Measurements from ENCODE around the gene TTC28.

TTC28 gene

GRCh38 chr22:28658448-28658847 is 21.2 kb downstream of the TTC28 start (continued):
- TF ChIP-seq OVOL3 (tag by site-specific recombination; IDR thresholded peaks at IDR 0.05) (peak; percentile 73; the same call in 1 of the 2 replicates), SETDB1 (IDR thresholded peaks at IDR 0.05; ENCODE audit: insufficient read length, low read length) (no peak), YY2 (tag by site-specific recombination; IDR thresholded peaks at IDR 0.05) (no peak), ZNF138 (tag by site-specific recombination; IDR thresholded peaks at IDR 0.05; ENCODE audit: borderline replicate concordance) (no peak), ZNF404 (tag by site-specific recombination; IDR thresholded peaks at IDR 0.05) (no peak), ZSCAN23 (tag by site-specific recombination; IDR thresholded peaks at IDR 0.05) (no peak), ZNF239 (tag by site-specific recombination; IDR thresholded peaks at IDR 0.05) (no peak), YY1 (tag by site-specific recombination; IDR thresholded peaks at IDR 0.05) (0 out of 2 replicates have a peak, but pooled peaks have one; percentile 21), ZNF2 (tag by site-specific recombination; IDR thresholded peaks at IDR 0.05) (no peak), KLF8 (tag by site-specific recombination; IDR thresholded peaks at IDR 0.05) (no peak), ZNF10 (tag by site-specific recombination; IDR thresholded peaks at IDR 0.05) (no peak), TSHZ1 (tag by site-specific recombination; IDR thresholded peaks at IDR 0.05; ENCODE audit: borderline replicate concordance) (peak; percentile 45; the same call in 1 of the 2 replicates), ZSCAN30 (tag by site-specific recombination; IDR thresholded peaks at IDR 0.05) (no peak), GLIS2 (tag by site-specific recombination; IDR thresholded peaks at IDR 0.05) (no peak), ZSCAN4 (tag by site-specific recombination; IDR thresholded peaks at IDR 0.05) (no peak), BCL11A (tag by site-specific recombination; IDR thresholded peaks at IDR 0.05; ENCODE audit: low read depth) (0 out of 2 replicates have a peak, but pooled peaks have one; percentile 62), ZNF423 (tag by site-specific recombination; IDR thresholded peaks at IDR 0.05) (no peak), ZNF768 (tag by site-specific recombination; IDR thresholded peaks at IDR 0.05) (no peak), ZNF324 (tag by site-specific recombination; IDR thresholded peaks at IDR 0.05) (no peak), ZNF701 (tag by site-specific recombination; IDR thresholded peaks at IDR 0.05) (no peak), ZNF639 (tag by site-specific recombination; IDR thresholded peaks at IDR 0.05) (no peak), ZFP3 (tag by site-specific recombination; IDR thresholded peaks at IDR 0.05; ENCODE audit: low read depth) (no peak)
- TF ChIP-seq, protein P1, sequence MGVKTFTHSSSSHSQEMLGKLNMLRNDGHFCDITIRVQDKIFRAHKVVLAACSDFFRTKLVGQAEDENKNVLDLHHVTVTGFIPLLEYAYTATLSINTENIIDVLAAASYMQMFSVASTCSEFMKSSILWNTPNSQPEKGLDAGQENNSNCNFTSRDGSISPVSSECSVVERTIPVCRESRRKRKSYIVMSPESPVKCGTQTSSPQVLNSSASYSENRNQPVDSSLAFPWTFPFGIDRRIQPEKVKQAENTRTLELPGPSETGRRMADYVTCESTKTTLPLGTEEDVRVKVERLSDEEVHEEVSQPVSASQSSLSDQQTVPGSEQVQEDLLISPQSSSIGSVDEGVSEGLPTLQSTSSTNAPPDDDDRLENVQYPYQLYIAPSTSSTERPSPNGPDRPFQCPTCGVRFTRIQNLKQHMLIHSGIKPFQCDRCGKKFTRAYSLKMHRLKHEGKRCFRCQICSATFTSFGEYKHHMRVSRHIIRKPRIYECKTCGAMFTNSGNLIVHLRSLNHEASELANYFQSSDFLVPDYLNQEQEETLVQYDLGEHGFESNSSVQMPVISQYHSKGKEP (tag by site-specific recombination; IDR thresholded peaks at IDR 0.05), result peak; percentile 9; the same call in 1 of the 2 replicates
- TF ChIP-seq, protein P2, sequence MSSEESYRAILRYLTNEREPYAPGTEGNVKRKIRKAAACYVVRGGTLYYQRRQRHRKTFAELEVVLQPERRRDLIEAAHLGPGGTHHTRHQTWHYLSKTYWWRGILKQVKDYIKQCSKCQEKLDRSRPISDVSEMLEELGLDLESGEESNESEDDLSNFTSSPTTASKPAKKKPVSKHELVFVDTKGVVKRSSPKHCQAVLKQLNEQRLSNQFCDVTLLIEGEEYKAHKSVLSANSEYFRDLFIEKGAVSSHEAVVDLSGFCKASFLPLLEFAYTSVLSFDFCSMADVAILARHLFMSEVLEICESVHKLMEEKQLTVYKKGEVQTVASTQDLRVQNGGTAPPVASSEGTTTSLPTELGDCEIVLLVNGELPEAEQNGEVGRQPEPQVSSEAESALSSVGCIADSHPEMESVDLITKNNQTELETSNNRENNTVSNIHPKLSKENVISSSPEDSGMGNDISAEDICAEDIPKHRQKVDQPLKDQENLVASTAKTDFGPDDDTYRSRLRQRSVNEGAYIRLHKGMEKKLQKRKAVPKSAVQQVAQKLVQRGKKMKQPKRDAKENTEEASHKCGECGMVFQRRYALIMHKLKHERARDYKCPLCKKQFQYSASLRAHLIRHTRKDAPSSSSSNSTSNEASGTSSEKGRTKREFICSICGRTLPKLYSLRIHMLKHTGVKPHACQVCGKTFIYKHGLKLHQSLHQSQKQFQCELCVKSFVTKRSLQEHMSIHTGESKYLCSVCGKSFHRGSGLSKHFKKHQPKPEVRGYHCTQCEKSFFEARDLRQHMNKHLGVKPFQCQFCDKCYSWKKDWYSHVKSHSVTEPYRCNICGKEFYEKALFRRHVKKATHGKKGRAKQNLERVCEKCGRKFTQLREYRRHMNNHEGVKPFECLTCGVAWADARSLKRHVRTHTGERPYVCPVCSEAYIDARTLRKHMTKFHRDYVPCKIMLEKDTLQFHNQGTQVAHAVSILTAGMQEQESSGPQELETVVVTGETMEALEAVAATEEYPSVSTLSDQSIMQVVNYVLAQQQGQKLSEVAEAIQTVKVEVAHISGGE (tag by site-specific recombination; conservative IDR thresholded peaks at IDR 0.05; ENCODE audit: low read depth), result no peak
- TF ChIP-seq, protein P3, sequence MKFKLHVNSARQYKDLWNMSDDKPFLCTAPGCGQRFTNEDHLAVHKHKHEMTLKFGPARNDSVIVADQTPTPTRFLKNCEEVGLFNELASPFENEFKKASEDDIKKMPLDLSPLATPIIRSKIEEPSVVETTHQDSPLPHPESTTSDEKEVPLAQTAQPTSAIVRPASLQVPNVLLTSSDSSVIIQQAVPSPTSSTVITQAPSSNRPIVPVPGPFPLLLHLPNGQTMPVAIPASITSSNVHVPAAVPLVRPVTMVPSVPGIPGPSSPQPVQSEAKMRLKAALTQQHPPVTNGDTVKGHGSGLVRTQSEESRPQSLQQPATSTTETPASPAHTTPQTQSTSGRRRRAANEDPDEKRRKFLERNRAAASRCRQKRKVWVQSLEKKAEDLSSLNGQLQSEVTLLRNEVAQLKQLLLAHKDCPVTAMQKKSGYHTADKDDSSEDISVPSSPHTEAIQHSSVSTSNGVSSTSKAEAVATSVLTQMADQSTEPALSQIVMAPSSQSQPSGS (tag by site-specific recombination; IDR thresholded peaks at IDR 0.05; ENCODE audit: low read depth), result no peak
- TF ChIP-seq, protein P4, sequence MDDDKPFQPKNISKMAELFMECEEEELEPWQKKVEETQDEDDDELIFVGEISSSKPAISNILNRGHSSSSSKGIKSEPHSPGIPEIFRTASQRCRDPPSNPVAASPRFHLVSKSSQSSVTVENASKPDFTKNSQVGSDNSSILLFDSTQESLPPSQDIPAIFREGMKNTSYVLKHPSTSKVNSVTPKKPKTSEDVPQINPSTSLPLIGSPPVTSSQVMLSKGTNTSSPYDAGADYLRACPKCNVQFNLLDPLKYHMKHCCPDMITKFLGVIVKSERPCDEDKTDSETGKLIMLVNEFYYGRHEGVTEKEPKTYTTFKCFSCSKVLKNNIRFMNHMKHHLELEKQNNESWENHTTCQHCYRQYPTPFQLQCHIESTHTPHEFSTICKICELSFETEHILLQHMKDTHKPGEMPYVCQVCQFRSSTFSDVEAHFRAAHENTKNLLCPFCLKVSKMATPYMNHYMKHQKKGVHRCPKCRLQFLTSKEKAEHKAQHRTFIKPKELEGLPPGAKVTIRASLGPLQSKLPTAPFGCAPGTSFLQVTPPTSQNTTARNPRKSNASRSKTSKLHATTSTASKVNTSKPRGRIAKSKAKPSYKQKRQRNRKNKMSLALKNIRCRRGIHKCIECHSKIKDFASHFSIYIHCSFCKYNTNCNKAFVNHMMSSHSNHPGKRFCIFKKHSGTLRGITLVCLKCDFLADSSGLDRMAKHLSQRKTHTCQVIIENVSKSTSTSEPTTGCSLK (tag by site-specific recombination; IDR thresholded peaks at IDR 0.05), result no peak

Data from HEK293 (cell line).